Left ventricle myocardium inferior (tissue), 1 donor: Measurements from ENCODE around the gene SYK. TPM values are rescaled to one million over a fixed set of nuclear protein-coding genes. Genes with fewer than 3 reads are reported as not detected.
"Not testable (repeated sequence)": the region's sequence is repeated elsewhere in the genome, so short reads cannot be mapped to it uniquely, and the experiment has no call there.

Experiments used
- DNase-seq: peaks from one replicate; pipeline ENCODE4 v3.0.0-alpha.2; 2020
- H3K27ac ChIP-seq: fragments of 200-600 bp; replicated peaks from 2 replicates; pipeline ENCODE4 v1.8.0; 2021
- H3K27me3 ChIP-seq: fragments of 200-600 bp; 2 replicates; pipeline ENCODE4 v1.8.0; 2021; ENCODE audit warnings: low read depth
- H3K36me3 ChIP-seq: fragments of 200-600 bp; 2 replicates; pipeline ENCODE4 v1.8.0; 2021
- H3K4me1 ChIP-seq: fragments of 200-600 bp; 2 replicates; pipeline ENCODE4 v1.8.0; 2021
- H3K4me3 ChIP-seq: fragments of 200-600 bp; 2 replicates; pipeline ENCODE4 v1.8.0; 2021; ENCODE audit warnings: mild to moderate bottlenecking, moderate library complexity
- H3K9me3 ChIP-seq: fragments of 200-600 bp; replicated peaks from 2 replicates; pipeline ENCODE4 v1.8.0; 2021
- CTCF ChIP-seq: fragments of 200-600 bp; IDR thresholded peaks from 2 replicates; pipeline ENCODE4 v1.8.0; 2021; ENCODE audit warnings: antibody characterized with exemption, mild to moderate bottlenecking, borderline replicate concordance
- intact Hi-C: fragments of 100-400 bp; cut with micrococcal nuclease; formaldehyde crosslinking; loops from one replicate; pipeline ENCODE4 v1.11.0; 2022
- total RNA-seq: library from RNA; stranded (reverse); fragmentation: NEBNext Ultra II Directional; extraction: Animal tissue kit (Norgen Biotek cat#: 25700); gene quantifications from one replicate; pipeline ENCODE4 v1.2.1, GENCODE V29; 2021
- donor health status: DM: no; HTN: yes; CAD: no; lungs with severe emphysema.

The SYK gene
- total RNA-seq, 1 donor from 2014 or later: 5.4 TPM

GRCh38 chr9:90816690-90817089 lies 15.1 kb downstream of the SYK start:
- H3K4me1 ChIP-seq: no peaks in the 10 kb centered on the region
- H3K36me3 ChIP-seq: no peaks in the 10 kb centered on the region
- no peak overlapping the region for H3K4me3 ChIP-seq
- TF ChIP-seq CTCF: no peak
- intact Hi-C loops: no loop called here
- H3K27ac ChIP-seq: no peak overlapping the region
- peaks cover 21% of the 10 kb centered on the region for H3K27me3 ChIP-seq
- no peak for DNase-seq
- H3K9me3 ChIP-seq: no peaks in the 10 kb centered on the region

GRCh38 chr9:90818279-90818678 lies 16.7 kb downstream of the SYK start:
- no peaks in the 10 kb centered on the region for H3K4me1 ChIP-seq
- DNase-seq: no peak
- intact Hi-C loops: no loop called here
- TF ChIP-seq CTCF: no peak
- no peak overlapping the region for H3K27ac ChIP-seq
- H3K4me3 ChIP-seq: no peak overlapping the region
- H3K27me3 ChIP-seq: peaks cover 28% of the 10 kb centered on the region
- peaks cover 3% of the 10 kb centered on the region for H3K36me3 ChIP-seq
- peaks cover 9% of the 10 kb centered on the region for H3K9me3 ChIP-seq

- not testable (repeated sequence) for DNase-seq, H3K27ac ChIP-seq, H3K4me3 ChIP-seq
Observed at GRCh38 chr9:90820406-90820805, 18.8 kb downstream of the SYK start.

GRCh38 chr9:90821236-90821635 lies 19.6 kb downstream of the SYK start:
- H3K36me3 ChIP-seq, DNase-seq, intact Hi-C loops, H3K4me1 ChIP-seq, H3K27ac ChIP-seq, H3K4me3 ChIP-seq: not testable (repeated sequence)
- Histone ChIP-seq H3K9me3 (peaks cover 14% of the 10 kb centered on the region), H3K27me3 (peaks cover 37% of the 10 kb centered on the region)

More at GRCh38 chr9:90820406-90820805, 18.8 kb downstream of the SYK start:
- H3K4me1 ChIP-seq, H3K36me3 ChIP-seq, intact Hi-C loops: not testable (repeated sequence)
- peaks cover 14% of the 10 kb centered on the region for H3K9me3 ChIP-seq
- H3K27me3 ChIP-seq: peaks cover 29% of the 10 kb centered on the region

- no peak overlapping the region for H3K4me3 ChIP-seq
- peaks cover 14% of the 10 kb centered on the region for H3K9me3 ChIP-seq
- no peak for DNase-seq
- H3K27me3 ChIP-seq: peaks cover 40% of the 10 kb centered on the region
- TF ChIP-seq CTCF: no peak
- no peak overlapping the region for H3K27ac ChIP-seq
- intact Hi-C loops: no loop called here
- no peaks in the 10 kb centered on the region for H3K4me1 ChIP-seq
- H3K36me3 ChIP-seq: peaks cover 4% of the 10 kb centered on the region
Observed at GRCh38 chr9:90821697-90822096, 20.1 kb downstream of the SYK start.

GRCh38 chr9:90822866-90823265 lies 21.2 kb downstream of the SYK start:
- Histone ChIP-seq H3K27ac (no peak overlapping the region), H3K4me3 (no peak overlapping the region), H3K4me1 (no peaks in the 10 kb centered on the region), H3K27me3 (peaks cover 48% of the 10 kb centered on the region), H3K36me3 (peaks cover 4% of the 10 kb centered on the region), H3K9me3 (peaks cover 14% of the 10 kb centered on the region)
- no peak for DNase-seq
- intact Hi-C loops: no loop called here
- no peak for TF ChIP-seq CTCF

- TF ChIP-seq CTCF: no peak
- Histone ChIP-seq H3K27ac (no peak overlapping the region), H3K36me3 (peaks cover 4% of the 10 kb centered on the region), H3K27me3 (peaks cover 62% of the 10 kb centered on the region), H3K4me1 (no peaks in the 10 kb centered on the region), H3K4me3 (no peak overlapping the region), H3K9me3 (peaks cover 14% of the 10 kb centered on the region)
- no peak for DNase-seq
- intact Hi-C loops: no loop called here
Observed at GRCh38 chr9:90825586-90825985, 24.0 kb downstream of the SYK start.
